CD14-positive monocyte (primary cell): ENCODE results near the gene FASTK. TPM values are rescaled to one million over a fixed set of nuclear protein-coding genes. Genes with fewer than 3 reads are reported as not detected.
A peak's percentile ranks its signal among the peaks of the same experiment; 100 is the strongest.

Experiments
- DNase-seq, 3 donors: peaks; one replicate each; pipeline ENCODE4 v3.0.0-alpha.2; 2011 to 2022
- H2AFZ ChIP-seq: 2 replicates; pipeline ENCODE4 v1.6.0; 2012; ENCODE audit warnings: mild to moderate bottlenecking, low read depth, low read length, inconsistent platforms; ENCODE audit not compliant: insufficient read depth, poor library complexity, severe bottlenecking
- H3K27ac ChIP-seq, 2 donors: 1 replicate in 1 of 2; 2 replicates in 1 of 2; pipeline ENCODE4 v1.5.1; 2012 to 2013; ENCODE audit warnings: low read length in 2 of 2, control low read depth in 1 of 2, inconsistent platforms in 1 of 2, low read depth in 1 of 2, mild to moderate bottlenecking in 1 of 2
- H3K27me3 ChIP-seq, 2 donors: one replicate each; pipeline versions ENCODE4 v1.6.0 to v1.6.1; 2011 to 2013; ENCODE audit warnings: low read length in 2 of 2; ENCODE audit not compliant: control insufficient read depth in 2 of 2, insufficient read depth in 2 of 2
- H3K36me3 ChIP-seq, 2 donors: replicated peaks in 1 of 2; 1 replicate in 1 of 2; 2 replicates in 1 of 2; pipeline versions ENCODE4 v1.5.1 to v1.6.1; 2012 to 2013; ENCODE audit warnings: low read length in 2 of 2, control low read depth in 1 of 2, inconsistent platforms in 1 of 2, mild to moderate bottlenecking in 1 of 2; ENCODE audit not compliant: insufficient read depth in 2 of 2, control insufficient read depth in 1 of 2
- H3K4me1 ChIP-seq, 2 donors: 1 replicate in 1 of 2; 2 replicates in 1 of 2; pipeline versions ENCODE4 v1.5.1 to v1.6.1; 2012 to 2013; ENCODE audit warnings: low read length in 2 of 2, control low read depth in 1 of 2, inconsistent platforms in 1 of 2, mild to moderate bottlenecking in 1 of 2, moderate library complexity in 1 of 2; ENCODE audit not compliant: insufficient read depth in 2 of 2, control insufficient read depth in 1 of 2
- H3K4me2 ChIP-seq: replicated peaks from 2 replicates; pipeline ENCODE3; 2012; ENCODE audit warnings: low read length, moderate library complexity, mild to moderate bottlenecking; ENCODE audit not compliant: poor library complexity, severe bottlenecking; ENCODE audit errors: extremely low read depth
- H3K4me3 ChIP-seq, 3 experiments: fragments of 200-600 bp in 1 of 3; sonication (generic) in 1 of 3; replicated peaks in 1 of 3; 1 replicate in 2 of 3; 2 replicates in 1 of 3; pipeline ENCODE4 v1.5.1; 2011 to 2013; ENCODE audit warnings: low read length in 3 of 3, mild to moderate bottlenecking in 3 of 3, control low read depth in 2 of 3, low read depth in 2 of 3, inconsistent platforms in 1 of 3, moderate library complexity in 1 of 3
- H3K79me2 ChIP-seq: 2 replicates; pipeline ENCODE4 v1.6.0; 2012; ENCODE audit warnings: mild to moderate bottlenecking, control low read depth, inconsistent platforms, low read length, moderate library complexity; ENCODE audit not compliant: insufficient read depth
- H3K9ac ChIP-seq: 2 replicates; pipeline ENCODE4 v1.6.0; 2017; ENCODE audit warnings: low read length, mild to moderate bottlenecking; ENCODE audit not compliant: insufficient read depth, poor library complexity, severe bottlenecking
- H3K9me3 ChIP-seq, 2 donors: replicated peaks in 1 of 2; 1 replicate in 1 of 2; 2 replicates in 1 of 2; pipeline versions ENCODE4 v1.5.1 to v1.6.1; 2012 to 2013; ENCODE audit warnings: low read length in 2 of 2, control low read depth in 1 of 2; ENCODE audit not compliant: control insufficient read depth in 1 of 2, insufficient read depth in 1 of 2
- H4K20me1 ChIP-seq: 2 replicates; pipeline ENCODE4 v1.6.0; 2012; ENCODE audit warnings: mild to moderate bottlenecking, low read length, control low read depth, moderate library complexity; ENCODE audit not compliant: insufficient read depth
- H3K27ac Mint-ChIP-seq, 7 donors: one replicate each; pipeline ENCODE4 v1.8.0; 2020; ENCODE audit warnings: mild to moderate bottlenecking in 7 of 7, mixed read lengths in 7 of 7, moderate library complexity in 6 of 7, inconsistent platforms in 2 of 7
- H3K27me3 Mint-ChIP-seq, 3 donors: one replicate each; pipeline ENCODE4 v1.8.0; 2021 to 2022; ENCODE audit warnings: low read depth in 3 of 3, mild to moderate bottlenecking in 3 of 3, mixed read lengths in 3 of 3, moderate library complexity in 3 of 3, inconsistent platforms in 1 of 3
- H3K36me3 Mint-ChIP-seq, 2 donors: one replicate each; pipeline ENCODE4 v1.8.0; 2020; ENCODE audit warnings: mixed read lengths in 2 of 2, inconsistent platforms in 1 of 2, mild to moderate bottlenecking in 1 of 2
- H3K4me1 Mint-ChIP-seq: one replicate; pipeline ENCODE4 v1.8.0; 2020; ENCODE audit warnings: mild to moderate bottlenecking, mixed read lengths
- H3K4me3 Mint-ChIP-seq, 2 donors: one replicate each; pipeline ENCODE4 v1.8.0; 2020; ENCODE audit warnings: mild to moderate bottlenecking in 2 of 2, mixed read lengths in 2 of 2, moderate library complexity in 1 of 2
- H3K9me3 Mint-ChIP-seq, 7 donors: one replicate each; pipeline ENCODE4 v1.8.0; 2020 to 2022; ENCODE audit warnings: mixed read lengths in 7 of 7, mild to moderate bottlenecking in 6 of 7, moderate library complexity in 6 of 7, inconsistent platforms in 2 of 7
- WGBS: methylation state at CpG from one replicate; pipeline ENCODE4 v1.1.5; 2013; ENCODE audit warnings: missing lambda C conversion rate; ENCODE audit not compliant: insufficient coverage; 5-methylcytosine and 5-hydroxymethylcytosine counted together
- intact Hi-C, 2 donors: fragments of 100-400 bp; cut with micrococcal nuclease; formaldehyde crosslinking; loops; one replicate each; pipeline versions ENCODE4 v1.15.0 to v1.15.1; 2023
- polyA plus RNA-seq, 3 donors: library from polyadenylated mRNA; depleted of rRNA in 1 of 3; unstranded in 2 of 3; stranded (reverse) in 1 of 3; fragments of 300-500 nt in 2 of 3; fragments of >200 nt in 1 of 3; fragmentation: Illumina TruSeq in 2 of 3; gene quantifications; 1 replicate in 2 of 3; 2 replicates in 1 of 3; pipeline ENCODE4 v1.2.3, GENCODE V29; 2012 to 2021
- TF ChIP-seq, protein P1 (sequence below): fragments of 200-600 bp; IDR thresholded peaks from one replicate; pipeline ENCODE4 v1.8.0; 2022; ENCODE audit warnings: antibody characterized with exemption, mild to moderate bottlenecking

FASTK gene
- polyA plus RNA-seq, 3 donors = 34.7 to 110 (median 38.6) TPM

DNA sequence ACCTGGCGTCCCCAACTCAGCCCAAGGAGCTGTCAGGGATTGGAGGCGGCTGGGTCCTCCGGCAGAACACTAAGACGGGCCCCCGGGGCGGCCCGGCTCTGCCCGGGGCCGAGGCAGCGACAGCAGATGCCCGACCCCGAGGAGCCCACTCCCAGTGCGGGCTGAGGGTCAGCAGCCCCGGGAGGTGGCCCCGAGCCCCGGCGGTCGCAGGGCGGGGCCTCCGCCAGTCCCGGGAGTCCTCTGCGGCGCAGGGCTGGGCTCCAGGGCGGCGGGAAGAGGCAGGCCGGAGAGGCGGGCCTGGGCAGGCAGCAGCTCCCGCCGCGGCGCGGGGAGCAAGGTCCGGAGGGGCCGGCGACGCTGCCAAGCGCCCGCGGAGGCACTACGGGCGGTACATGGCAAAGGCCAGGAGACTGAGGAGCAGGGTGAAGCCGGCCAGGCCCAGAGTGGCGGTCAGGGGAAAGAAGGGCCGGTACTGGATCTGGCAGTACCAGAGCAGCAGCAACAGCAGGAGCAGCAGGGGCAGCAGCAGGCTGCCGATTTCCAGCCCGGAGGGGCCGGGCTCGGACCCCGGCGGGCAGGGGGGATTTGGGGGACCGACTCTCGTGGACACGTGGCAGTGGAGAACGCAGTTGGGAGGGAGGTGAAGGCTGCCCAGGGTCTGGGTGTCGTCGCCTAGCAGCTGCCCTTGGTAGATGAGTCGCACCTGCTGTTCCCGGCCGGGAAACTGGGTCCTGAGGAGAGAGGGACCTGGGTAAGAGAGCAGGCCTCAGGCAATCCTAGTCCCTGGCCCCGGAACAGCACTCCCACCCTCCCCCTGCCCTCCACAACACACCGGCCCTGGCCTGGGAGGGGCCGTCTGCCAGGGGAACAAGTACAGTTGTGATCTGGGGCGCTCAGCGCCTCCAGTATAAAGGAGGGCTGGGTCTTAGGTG lies 827 bp upstream of the FASTK start:
- H4K20me1 ChIP-seq = peaks cover 29% of the 10 kb centered on the region
- no peak for DNase-seq
- H3K36me3 Mint-ChIP-seq = peaks cover 3 to 10% of the 10 kb centered on the region in 2 donors
- H3K27me3 ChIP-seq = no peaks in the 10 kb centered on the region
- H3K27ac ChIP-seq = peak overlapping the region; percentile 52 to 83
- H3K4me3 Mint-ChIP-seq = no peak overlapping the region
- H3K36me3 ChIP-seq = peaks cover 5 to 16% of the 10 kb centered on the region in 2 donors
- peaks cover 0 to 2% (median 1%) of the 10 kb centered on the region in 3 donors for H3K27me3 Mint-ChIP-seq
- peaks cover 44 to 60% of the 10 kb centered on the region in 2 donors for H3K4me1 ChIP-seq
- H3K9me3 ChIP-seq = no peaks in the 10 kb centered on the region
- peaks cover 37% of the 10 kb centered on the region for H3K79me2 ChIP-seq
- H3K27ac Mint-ChIP-seq = peak overlapping the region; percentile 28 to 84 (median 81)
- H3K4me3 ChIP-seq = peak overlapping the region in 2 of 3 experiments; percentile 88 to 92
- H2AFZ ChIP-seq = no peak overlapping the region
- no peaks in the 10 kb centered on the region for H3K9me3 Mint-ChIP-seq
- peak overlapping the region; percentile 96 for H3K4me2 ChIP-seq
- TF ChIP-seq, protein P1, sequence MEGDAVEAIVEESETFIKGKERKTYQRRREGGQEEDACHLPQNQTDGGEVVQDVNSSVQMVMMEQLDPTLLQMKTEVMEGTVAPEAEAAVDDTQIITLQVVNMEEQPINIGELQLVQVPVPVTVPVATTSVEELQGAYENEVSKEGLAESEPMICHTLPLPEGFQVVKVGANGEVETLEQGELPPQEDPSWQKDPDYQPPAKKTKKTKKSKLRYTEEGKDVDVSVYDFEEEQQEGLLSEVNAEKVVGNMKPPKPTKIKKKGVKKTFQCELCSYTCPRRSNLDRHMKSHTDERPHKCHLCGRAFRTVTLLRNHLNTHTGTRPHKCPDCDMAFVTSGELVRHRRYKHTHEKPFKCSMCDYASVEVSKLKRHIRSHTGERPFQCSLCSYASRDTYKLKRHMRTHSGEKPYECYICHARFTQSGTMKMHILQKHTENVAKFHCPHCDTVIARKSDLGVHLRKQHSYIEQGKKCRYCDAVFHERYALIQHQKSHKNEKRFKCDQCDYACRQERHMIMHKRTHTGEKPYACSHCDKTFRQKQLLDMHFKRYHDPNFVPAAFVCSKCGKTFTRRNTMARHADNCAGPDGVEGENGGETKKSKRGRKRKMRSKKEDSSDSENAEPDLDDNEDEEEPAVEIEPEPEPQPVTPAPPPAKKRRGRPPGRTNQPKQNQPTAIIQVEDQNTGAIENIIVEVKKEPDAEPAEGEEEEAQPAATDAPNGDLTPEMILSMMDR = no peak
- H3K4me1 Mint-ChIP-seq = peaks cover 43% of the 10 kb centered on the region
- intact Hi-C loops = loop anchor here in 1 of 2 donors (2.0 to 10.0 kb wide), 3 partner anchors 23 to 707 kb away; partner anchors contain the start of genes SLC4A2 and ZNF775
- peak overlapping the region; percentile 91 for H3K9ac ChIP-seq
- 73% methylated on average over 47 of the region's 64 CpGs for WGBS

- peaks cover 16 to 24% of the 10 kb centered on the region in 2 donors for H3K36me3 Mint-ChIP-seq
- Histone ChIP-seq H2AFZ (peak overlapping the region; percentile 93), H3K36me3 (peaks cover 16 to 29% of the 10 kb centered on the region in 2 donors), H3K4me2 (peak overlapping the region; percentile 96), H3K79me2 (peaks cover 37% of the 10 kb centered on the region), H3K9me3 (no peaks in the 10 kb centered on the region), H3K4me1 (peaks cover 35 to 51% of the 10 kb centered on the region in 2 donors), H3K27ac (peak overlapping the region; percentile 42 to 83), H3K4me3 (peak overlapping the region; percentile 88 to 92 (median 89)), H3K9ac (peak overlapping the region; percentile 91), H4K20me1 (peaks cover 39% of the 10 kb centered on the region), H3K27me3 (no peaks in the 10 kb centered on the region)
- 2% methylated on average over 29 of the region's 31 CpGs for WGBS
- peak overlapping the region; percentile 83 to 89 for H3K4me3 Mint-ChIP-seq
- H3K27ac Mint-ChIP-seq = peak overlapping the region; percentile 64 to 92 (median 84)
- intact Hi-C loops = loop anchor here in 1 of 2 donors (2.0 to 10.0 kb wide), 3 partner anchors 21 to 705 kb away; partner anchors contain the start of genes SLC4A2 and ZNF775
- H3K9me3 Mint-ChIP-seq = peaks cover 0 to 3% (median 0%) of the 10 kb centered on the region in 7 donors
- H3K27me3 Mint-ChIP-seq = peaks cover 0 to 1% (median 0%) of the 10 kb centered on the region in 3 donors
- TF ChIP-seq, protein P1 = no peak
- DNase-seq = no peak
- peaks cover 34% of the 10 kb centered on the region for H3K4me1 Mint-ChIP-seq
These were observed 515 bp downstream of the FASTK start for GRCh38 chr7:151080067-151080521.
